IPS-15b (cell line): ENCODE data around the gene BSG.

Experiments used
- H3K27me3 ChIP-seq: one replicate; pipeline ENCODE4 v1.6.1; 2013; ENCODE audit warnings: low read length; ENCODE audit not compliant: control insufficient read depth, insufficient read depth
- H3K36me3 ChIP-seq: one replicate; pipeline ENCODE4 v1.6.1; 2013; ENCODE audit warnings: low read length; ENCODE audit not compliant: control insufficient read depth, insufficient read depth
- H3K4me1 ChIP-seq: one replicate; pipeline ENCODE4 v1.6.1; 2013; ENCODE audit warnings: mild to moderate bottlenecking, low read length; ENCODE audit not compliant: control insufficient read depth, insufficient read depth
- H3K4me3 ChIP-seq: one replicate; pipeline ENCODE4 v1.5.1; 2013; ENCODE audit warnings: low read depth, low read length
- H3K9ac ChIP-seq: one replicate; pipeline ENCODE4 v1.6.1; 2013; ENCODE audit warnings: low read depth, mild to moderate bottlenecking, low read length
- H3K9me3 ChIP-seq: one replicate; pipeline ENCODE4 v1.6.1; 2013; ENCODE audit warnings: mild to moderate bottlenecking, low read length; ENCODE audit not compliant: control insufficient read depth, insufficient read depth

The BSG gene

GRCh38 chr19:585551-586110, 13.2 kb downstream of the BSG start:
- no peak overlapping the region for H3K9ac ChIP-seq

DNA sequence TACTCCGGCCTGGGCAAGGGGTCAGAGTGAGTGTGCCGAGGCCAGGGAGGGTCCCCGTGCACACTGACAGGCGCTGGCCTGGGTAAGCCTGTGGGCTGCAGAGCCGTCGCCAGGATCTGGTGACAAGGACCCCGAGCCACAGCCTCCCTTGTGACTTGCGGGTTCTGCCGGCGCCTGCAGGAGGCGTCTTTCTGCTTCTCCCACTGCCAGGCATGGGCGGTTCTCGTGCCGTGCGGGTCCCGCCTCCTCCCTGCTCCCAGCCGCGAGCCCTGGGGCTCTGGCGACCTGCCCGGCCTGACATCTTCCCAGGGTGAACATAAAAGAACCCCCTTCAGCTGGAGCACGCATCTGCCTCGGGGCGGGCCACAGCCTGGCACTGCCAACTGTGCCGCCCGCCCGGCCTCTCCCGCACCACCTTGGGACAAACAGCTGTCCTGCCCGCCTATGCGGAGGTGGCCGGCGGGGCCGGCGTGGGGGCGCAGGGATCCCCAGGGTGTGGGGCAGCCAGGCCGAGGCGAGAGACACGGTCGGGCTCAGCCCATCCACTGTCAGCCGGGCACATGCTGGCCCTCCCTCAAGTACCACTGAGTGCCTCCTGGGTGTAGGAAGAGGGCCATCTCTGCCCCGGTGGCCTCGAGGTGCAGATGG, 15.8 kb downstream of the BSG start:
- H3K4me3 ChIP-seq = peak overlapping the region; percentile 4

More at GRCh38 chr19:585551-586110, 13.2 kb downstream of the BSG start:
- H3K36me3 ChIP-seq = peaks cover 24% of the 10 kb centered on the region
- no peak overlapping the region for H3K4me3 ChIP-seq
- no peaks in the 10 kb centered on the region for H3K4me1 ChIP-seq
- no peaks in the 10 kb centered on the region for H3K9me3 ChIP-seq
- H3K27me3 ChIP-seq = peaks cover 11% of the 10 kb centered on the region

DNA sequence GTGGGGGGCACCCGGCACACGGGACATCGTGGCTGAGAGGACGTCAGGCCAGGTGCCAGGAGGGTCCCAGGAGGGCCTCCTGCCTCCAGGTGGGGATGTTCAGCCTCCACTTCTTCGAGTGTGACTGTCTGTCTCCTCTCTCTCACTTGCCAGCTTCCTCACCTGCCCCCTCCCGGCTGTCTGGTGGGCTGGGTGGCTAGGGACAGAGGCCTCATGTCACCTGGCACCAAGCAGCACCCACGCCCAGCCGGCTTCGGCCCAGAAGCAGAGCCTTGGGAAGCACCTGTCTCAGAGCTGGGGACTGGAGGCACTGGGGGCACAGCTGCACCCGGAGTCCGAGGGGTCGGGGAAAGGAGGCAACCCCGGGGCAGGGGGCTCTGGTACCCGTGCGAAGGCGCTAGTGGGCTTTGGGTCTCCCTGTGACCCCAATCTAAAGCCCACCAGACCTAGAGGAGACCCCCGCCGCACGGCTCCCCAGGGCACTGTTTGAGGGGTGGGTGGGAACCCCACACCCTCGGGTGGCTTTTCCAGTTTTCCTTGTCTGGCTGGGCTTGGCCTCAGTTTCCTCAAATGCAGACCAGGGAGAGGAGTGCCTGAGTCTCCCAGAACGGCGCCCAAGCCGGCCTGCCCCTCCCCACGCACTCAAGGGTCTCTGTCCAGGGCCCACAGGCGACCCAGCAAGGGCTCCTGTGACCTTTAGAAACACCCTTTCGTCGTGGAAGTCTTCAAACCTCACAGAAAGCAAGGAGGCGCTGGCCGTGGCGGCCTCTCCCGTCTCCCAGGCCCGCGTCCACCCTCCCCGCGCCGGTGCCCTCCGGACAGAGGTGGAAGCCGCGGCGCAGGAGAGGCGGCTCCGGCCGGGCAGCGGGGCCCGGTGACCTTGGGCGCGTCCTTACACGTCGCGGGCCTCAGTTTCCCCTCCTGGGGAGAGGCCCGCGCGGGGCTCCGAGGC, 16.6 kb downstream of the BSG start:
- Histone ChIP-seq H3K27me3 (peaks cover 18% of the 10 kb centered on the region), H3K4me3 (peak overlapping the region; percentile 39), H3K9ac (no peak overlapping the region), H3K36me3 (no peaks in the 10 kb centered on the region), H3K9me3 (no peaks in the 10 kb centered on the region), H3K4me1 (no peaks in the 10 kb centered on the region)

More for the DNA sequence above, 15.8 kb downstream of the BSG start:
- Histone ChIP-seq H3K36me3 (peaks cover 3% of the 10 kb centered on the region), H3K27me3 (peaks cover 18% of the 10 kb centered on the region), H3K9me3 (no peaks in the 10 kb centered on the region), H3K4me1 (no peaks in the 10 kb centered on the region), H3K9ac (no peak overlapping the region)

- Histone ChIP-seq H3K4me1 (no peaks in the 10 kb centered on the region), H3K9me3 (no peaks in the 10 kb centered on the region), H3K4me3 (peak within 1 kb of the TSS; percentile 39), H3K27me3 (peaks cover 18% of the 10 kb centered on the region), H3K36me3 (no peaks in the 10 kb centered on the region), H3K9ac (no peak within 1 kb of the TSS)
Observed at GRCh38 chr19:589693-590395, 17.4 kb downstream of the BSG start, which contains the start of gene HCN2. Gene HCN2, plus strand, starts transcription at chr19:589881. Its CDS starts 65 bp downstream, at chr19:589946.

DNA sequence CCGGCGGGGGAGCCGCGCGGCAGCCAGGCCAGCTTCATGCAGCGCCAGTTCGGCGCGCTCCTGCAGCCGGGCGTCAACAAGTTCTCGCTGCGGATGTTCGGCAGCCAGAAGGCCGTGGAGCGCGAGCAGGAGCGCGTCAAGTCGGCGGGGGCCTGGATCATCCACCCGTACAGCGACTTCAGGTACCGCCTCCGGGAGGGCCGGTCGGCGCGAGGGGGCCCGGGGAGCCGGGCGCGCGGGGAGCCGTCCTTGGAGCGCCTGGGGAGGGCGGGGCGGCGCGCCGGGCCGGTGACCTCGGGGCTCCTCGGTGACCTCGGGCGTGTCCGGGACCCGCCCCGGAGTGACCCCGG, 18.0 kb downstream of the BSG start:
- H3K4me3 ChIP-seq = peak overlapping the region; percentile 35
- no peaks in the 10 kb centered on the region for H3K4me1 ChIP-seq
- H3K9ac ChIP-seq = no peak overlapping the region

DNA sequence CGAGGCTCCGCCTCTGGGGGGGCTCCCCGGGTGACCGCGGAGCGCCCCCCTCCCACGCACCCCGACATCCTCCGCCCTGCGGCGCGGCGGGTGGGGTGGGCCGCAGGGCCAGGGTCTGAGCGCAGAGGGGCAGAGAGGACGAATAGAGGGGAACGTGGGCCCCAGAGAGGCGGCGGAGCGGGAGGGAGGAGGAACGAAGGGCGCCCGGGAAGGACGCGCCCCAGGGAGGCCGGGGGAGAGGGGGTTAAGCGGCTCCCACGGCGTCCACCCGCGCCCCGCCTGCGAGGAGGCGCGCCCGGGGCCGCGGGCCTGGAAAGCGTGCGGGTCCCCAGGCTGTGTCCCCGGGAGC, 18.3 kb downstream of the BSG start:
- peaks cover 18% of the 10 kb centered on the region for H3K27me3 ChIP-seq
- no peaks in the 10 kb centered on the region for H3K4me1 ChIP-seq
- H3K36me3 ChIP-seq = no peaks in the 10 kb centered on the region
- H3K9me3 ChIP-seq = no peaks in the 10 kb centered on the region
- H3K9ac ChIP-seq = no peak overlapping the region
- peak overlapping the region; percentile 8 for H3K4me3 ChIP-seq

More for the DNA sequence above, 18.0 kb downstream of the BSG start:
- H3K27me3 ChIP-seq = peaks cover 18% of the 10 kb centered on the region
- no peaks in the 10 kb centered on the region for H3K36me3 ChIP-seq
- no peaks in the 10 kb centered on the region for H3K9me3 ChIP-seq

DNA sequence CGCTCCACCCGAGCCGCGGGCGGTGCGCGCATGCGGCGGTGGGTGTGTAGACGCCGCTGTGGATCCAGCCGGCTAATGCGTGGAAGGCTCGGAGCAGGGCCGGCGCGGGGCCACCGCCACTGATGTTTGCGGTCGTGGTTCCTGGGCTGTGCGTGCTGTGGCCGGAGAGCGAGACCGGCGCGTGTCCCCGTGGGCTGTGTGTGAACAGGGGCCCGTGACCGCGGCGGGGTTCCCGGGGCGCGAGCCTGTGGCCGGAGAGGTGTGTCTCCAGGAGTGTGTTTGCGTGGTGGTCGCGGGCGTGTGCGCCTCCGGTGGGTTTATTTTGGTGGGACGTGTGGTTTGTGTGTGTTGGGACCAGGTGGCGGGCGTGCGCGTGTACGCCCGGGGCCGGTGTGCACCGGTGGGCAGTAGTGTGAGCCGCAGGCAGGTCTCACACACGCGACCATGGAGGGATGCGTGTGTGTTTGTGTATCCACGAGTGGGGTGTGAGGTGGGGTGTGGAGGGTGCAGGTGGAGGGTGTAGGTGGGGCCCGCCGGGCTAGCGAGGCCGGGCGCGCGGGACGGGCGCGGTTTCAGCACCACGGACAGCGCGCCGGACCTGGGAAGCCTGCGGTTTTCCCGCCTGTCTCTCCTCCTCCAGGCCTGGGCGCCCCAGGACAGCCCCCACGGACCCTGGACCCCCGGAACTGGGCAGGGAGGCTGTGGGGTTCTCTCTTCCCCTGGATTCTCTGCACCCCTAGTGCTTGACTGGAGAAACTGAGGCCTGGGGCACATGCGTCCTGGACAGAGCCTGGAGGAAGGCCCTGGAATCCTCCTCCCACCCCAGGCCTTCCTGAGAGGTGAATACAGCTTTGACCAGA, 18.9 kb downstream of the BSG start:
- H3K27me3 ChIP-seq = peaks cover 18% of the 10 kb centered on the region
- no peak overlapping the region for H3K4me3 ChIP-seq
- no peaks in the 10 kb centered on the region for H3K36me3 ChIP-seq
- no peaks in the 10 kb centered on the region for H3K4me1 ChIP-seq
- H3K9me3 ChIP-seq = no peaks in the 10 kb centered on the region
- no peak overlapping the region for H3K9ac ChIP-seq

DNA sequence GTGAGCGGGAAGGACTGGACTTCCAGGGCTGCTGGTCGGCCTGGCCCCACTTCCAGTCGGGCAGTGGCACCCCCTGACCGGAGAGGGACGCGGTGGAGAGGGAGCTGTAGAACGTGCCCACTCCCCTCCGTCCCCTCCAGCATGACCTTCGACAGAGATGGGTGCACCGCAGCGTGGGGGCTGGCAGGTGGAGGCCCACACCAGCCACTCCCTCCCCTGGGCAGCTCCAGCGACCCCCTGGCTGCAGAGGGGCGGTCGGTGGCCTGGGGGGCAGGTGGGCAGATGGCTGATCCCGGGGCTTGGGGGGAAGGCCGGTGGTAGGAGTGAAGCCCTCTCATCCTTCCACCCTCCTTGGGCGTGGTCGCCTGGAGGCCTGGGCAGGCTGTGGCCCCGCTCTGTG, 19.7 kb downstream of the BSG start:
- H3K9me3 ChIP-seq = no peaks in the 10 kb centered on the region
- H3K4me1 ChIP-seq = no peaks in the 10 kb centered on the region
- peaks cover 18% of the 10 kb centered on the region for H3K27me3 ChIP-seq
- H3K9ac ChIP-seq = no peak overlapping the region
- no peaks in the 10 kb centered on the region for H3K36me3 ChIP-seq
- no peak overlapping the region for H3K4me3 ChIP-seq

- no peaks in the 10 kb centered on the region for H3K36me3 ChIP-seq
- H3K4me3 ChIP-seq = no peak overlapping the region
- no peaks in the 10 kb centered on the region for H3K9me3 ChIP-seq
- H3K4me1 ChIP-seq = no peaks in the 10 kb centered on the region
- peaks cover 18% of the 10 kb centered on the region for H3K27me3 ChIP-seq
- H3K9ac ChIP-seq = no peak overlapping the region
Observed at GRCh38 chr19:593055-593454, 20.7 kb downstream of the BSG start.

DNA sequence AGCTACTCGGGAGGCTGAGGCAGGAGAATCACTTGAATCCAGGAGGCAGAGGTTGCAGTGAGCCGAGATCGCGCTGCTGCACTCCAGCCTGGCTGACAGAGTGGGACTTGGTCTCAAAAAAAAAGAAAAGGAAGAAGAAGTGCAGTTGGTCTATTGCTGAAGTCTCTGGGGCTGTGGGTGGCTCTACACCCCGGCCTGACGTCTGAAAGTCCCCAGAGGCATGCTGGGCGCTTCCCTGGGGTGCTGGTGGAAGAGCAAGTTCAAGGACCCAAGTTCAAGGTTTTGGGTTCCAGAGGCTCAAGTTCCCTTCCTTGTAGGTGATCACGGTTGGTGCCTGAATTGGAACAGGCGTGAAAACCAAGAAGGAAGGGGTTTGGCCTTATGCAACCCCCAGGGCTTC, 21.1 kb downstream of the BSG start:
- no peaks in the 10 kb centered on the region for H3K36me3 ChIP-seq
- no peaks in the 10 kb centered on the region for H3K9me3 ChIP-seq
- no peak overlapping the region for H3K9ac ChIP-seq
- no peaks in the 10 kb centered on the region for H3K4me1 ChIP-seq
- H3K4me3 ChIP-seq = no peak overlapping the region
- H3K27me3 ChIP-seq = peaks cover 15% of the 10 kb centered on the region
